ENCODE results near the gene NARF.

Gene NARF

DNA sequence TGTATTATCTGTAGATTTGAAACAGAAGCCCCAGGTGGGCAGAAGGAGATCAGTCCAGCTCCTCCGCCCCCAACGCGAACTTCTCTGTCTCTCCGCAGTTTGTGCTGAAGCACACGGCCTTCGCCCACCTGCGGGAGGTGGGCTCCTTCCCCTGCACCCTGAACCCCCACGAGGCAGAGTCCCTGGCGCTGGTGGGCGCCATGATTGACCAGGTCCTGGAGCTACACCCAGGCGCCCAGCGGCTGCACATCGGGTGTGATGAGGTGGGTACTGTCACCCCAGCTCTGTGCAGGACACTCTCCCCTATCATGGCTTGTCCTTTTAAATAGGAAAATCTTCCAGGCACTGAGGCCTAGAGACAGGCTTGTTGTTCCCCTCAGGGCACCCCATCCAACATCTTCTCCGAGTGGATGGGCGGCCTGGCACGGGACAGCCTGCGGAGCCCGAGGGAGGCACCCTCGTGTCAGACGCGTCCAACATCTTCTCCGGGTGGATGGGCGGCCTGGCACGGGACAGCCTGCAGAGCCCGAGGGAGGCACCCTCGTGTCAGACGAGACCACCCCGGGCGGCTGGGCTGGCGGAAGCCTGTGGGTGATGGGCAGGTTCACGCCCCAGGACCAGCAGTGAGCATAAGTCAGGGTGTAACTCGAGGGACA is 24.9 kb upstream of the NARF start:
- DNase-seq (ENCODE audit: low read depth in 4 of 4, low spot score in 1 of 4): no peak

DNA sequence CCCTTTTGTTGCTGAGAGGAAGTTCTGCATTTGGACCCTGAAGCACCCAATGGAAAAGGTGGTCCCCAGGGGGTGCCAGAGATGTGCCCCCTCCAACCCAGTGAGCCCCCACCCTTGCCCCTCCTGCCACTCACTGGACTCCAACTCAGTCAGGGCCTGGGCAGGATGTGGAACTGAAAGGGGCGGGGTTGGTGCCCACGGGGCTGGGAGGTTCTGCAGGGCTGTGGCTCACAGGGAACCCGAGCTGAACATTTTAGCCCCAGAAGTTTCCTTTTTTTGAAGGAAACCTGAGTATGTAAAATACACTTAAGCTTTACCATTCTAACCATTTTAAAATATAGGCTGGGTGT is 24.4 kb upstream of the NARF start:
- DNase-seq (ENCODE audit: low read depth in 4 of 4, low spot score in 1 of 4): no peak

DNA sequence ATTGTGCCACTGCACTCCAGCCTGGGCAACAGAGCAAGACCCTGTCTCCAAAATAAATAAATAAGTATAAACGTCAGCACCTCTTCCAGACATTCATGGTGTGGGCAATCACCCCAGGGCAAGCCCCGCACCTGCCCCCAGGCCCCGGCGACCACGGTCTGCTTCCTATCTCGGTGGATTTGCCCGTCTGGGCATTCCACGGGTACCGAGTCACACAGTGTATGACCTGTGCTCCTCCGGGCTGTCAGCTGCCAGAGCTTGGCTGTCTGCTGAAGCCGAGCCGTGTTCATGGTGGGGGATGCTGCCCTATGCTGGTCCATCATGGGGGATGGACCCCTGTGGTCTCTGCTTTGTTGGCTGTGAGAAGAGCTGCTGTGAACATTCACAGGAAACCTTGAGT is 23.4 kb upstream of the NARF start:
- DNase-seq (ENCODE audit: low read depth in 4 of 4, low spot score in 1 of 4): no peak

DNA sequence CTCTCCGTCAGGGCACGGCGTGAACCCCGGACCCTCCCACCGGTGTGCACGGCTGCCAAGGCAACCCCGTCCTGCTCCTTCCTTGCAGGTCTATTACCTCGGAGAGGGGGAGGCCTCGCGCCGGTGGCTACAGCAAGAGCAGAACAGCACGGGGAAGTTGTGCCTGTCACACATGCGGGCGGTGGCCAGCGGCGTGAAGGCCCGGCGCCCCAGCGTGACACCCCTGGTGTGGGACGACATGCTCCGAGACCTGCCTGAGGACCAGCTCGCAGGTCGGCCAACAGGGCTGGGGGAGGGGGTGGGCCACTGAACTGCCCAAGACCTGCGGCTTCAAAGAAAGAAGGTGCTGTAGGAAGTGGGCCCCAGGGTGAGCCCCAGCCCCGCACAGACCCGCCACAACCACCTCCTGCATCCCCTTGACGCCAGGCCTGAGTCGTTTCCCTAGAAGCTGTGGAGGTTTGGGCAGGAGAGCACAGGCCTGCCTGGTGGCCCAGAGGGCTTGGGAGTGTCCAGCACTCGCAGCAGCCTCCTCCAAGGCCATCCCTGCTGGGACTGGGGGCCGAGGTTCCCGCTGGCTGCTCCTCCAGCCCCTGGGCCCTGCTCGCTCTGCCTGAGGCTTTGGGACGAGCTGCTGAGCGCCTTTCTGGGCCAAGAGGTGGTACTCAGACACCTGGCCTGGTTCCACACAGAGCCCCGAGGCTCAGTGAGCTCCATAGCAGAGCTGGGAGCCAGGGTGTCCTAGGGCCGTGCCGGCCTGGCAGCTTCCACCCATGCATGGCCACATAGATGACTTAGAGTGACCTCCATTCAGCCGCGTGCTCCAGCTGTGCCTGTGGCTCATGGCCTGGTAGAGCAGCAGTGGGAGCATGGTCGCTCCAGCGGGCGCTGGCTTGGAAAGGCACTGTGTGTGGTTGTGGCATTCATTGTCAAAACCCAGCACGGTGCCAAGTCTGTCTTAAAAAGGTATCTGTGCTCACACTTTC is 22.6 kb upstream of the NARF start:
- no peak for DNase-seq (ENCODE audit: low read depth in 4 of 4, low spot score in 1 of 4)

DNA sequence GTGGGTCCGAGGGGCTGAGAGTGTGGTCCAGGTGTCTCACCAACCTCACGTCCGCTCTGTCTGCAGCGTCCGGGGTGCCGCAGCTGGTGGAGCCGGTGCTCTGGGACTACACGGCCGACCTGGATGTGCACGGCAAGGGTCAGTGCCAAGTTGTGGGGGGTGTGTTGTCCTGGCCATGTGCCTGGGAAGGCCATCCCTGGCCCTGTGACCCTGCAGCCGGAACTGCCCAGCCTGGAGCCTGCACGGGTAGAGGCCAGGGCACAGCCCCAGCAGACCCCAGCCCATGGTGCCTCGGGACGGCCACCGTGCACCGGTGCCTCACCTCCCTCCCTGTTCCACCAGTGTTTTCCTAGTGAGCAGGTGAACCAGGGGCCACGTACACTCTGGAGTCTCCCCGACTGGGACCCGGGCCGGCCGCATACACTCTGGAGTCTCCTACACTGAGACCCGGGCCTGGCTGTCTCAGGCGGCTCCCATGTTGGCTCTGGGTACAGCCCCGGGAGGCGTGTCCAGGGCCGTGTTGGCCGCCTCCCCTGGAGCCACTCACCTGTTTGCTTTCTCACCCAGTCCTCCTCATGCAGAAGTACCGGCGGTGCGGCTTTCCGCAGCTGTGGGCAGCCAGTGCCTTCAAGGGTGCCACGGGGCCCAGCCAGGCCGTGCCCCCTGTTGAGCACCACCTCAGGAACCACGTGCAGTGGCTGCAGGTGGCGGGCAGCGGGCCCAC is 21.8 kb upstream of the NARF start:
- DNase-seq (ENCODE audit: low read depth in 4 of 4, low spot score in 1 of 4): no peak

GRCh38 chr17:82437325-82437668 is 21.2 kb upstream of the NARF start:
- no peak for DNase-seq (ENCODE audit: low read depth in 4 of 4, low spot score in 1 of 4)

DNA sequence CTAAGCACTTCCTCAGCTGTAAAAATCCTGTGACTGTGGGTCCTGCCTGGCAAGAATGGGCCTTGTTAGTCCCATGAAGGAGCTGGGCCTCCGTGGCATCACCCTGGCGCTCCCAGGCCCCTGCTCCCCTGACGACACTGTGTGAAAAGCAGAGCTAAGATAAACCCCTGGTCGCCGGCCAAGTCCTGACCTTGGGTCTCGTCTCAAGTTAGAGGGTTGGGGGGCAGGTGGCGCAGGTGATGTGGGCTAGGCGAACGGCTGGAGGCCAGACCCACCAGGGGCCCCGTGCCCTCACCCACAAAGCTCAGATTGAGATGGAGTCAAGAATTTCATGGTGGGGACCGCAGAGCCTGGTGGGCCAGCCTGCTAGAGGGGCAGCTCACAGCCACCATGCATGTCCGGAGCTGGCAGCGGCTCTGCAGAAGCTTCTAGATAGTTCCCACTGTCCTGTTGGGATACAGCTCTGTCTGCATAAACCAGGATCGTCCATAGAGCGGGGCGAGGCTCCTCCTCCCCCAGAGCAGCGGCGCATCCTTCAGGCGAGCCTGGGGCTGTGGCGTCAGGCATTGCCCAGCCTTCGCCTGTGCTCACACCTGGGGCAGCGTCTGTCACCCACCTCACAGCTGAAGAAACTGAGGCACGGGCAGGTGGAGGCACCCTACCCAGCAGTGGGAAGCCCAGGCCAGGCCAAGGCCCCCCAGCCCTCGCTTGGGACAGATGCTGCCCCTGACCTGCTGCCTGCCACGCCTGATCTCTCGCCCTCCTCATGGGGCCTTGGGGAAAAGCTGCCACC is 19.9 kb upstream of the NARF start:
- no peak for DNase-seq (ENCODE audit: low read depth in 4 of 4, low spot score in 1 of 4)

GRCh38 chr17:82439194-82439828 is 19.2 kb upstream of the NARF start:
- no peak for DNase-seq (ENCODE audit: low read depth in 4 of 4, low spot score in 1 of 4)

DNA sequence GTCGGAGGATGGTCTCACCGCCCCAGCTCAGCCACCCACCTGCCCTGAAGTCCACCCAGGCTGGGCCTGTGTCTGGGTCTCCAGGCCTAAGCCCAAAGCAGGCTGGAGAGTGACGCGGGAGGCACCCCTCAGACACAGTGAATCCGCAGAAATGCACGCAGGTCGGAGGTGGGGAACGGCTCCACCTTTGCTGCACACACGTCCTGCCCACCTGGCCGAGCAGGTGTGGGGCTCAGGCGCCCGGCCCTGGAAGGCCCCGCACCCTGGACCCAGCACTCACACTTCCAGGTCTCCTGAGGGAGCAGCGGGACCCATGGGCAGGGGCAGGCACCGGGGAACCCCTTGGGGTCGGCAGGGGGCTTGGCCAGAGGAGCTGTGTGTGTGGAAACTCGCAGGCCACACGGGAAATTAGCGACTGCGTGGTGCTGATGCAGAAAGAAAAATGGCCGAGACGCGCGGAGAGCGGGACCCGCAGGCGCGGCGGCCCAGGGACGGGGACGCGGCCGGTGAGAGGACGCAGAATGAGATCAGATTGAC is 18.6 kb upstream of the NARF start:
- no peak for DNase-seq (ENCODE audit: low read depth in 4 of 4, low spot score in 1 of 4)

DNA sequence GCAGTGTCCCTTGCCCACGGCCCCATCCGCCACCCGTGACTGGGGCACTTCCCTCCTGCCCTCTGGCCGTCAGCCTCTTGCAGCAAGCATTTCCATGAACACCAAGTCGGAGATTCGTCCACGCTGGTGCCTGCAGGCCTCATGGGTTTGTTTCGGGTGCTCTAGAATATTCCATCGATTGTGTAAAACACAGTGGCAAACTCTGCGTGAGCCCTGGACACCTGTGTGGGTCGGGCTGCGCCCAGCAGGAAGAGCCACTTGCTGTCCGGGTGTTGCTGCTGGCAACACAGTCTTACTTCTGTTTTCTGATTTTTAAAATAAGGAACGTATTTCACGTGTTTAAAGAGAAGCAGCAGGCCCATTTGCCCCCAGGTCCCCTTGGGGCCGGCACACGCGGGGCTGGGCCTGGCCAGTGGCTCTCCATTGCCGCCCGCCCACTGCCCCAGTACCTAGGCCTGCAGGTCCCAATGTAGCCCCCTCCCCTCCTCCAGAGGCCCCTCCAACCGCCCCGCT is 18.0 kb upstream of the NARF start:
- no peak for DNase-seq (ENCODE audit: low read depth in 4 of 4, low spot score in 1 of 4)

- DNase-seq (ENCODE audit: low read depth in 4 of 4, low spot score in 1 of 4): no peak
Measured at GRCh38 chr17:82440991-82441627, 17.4 kb upstream of the NARF start.

- no peak for DNase-seq (ENCODE audit: low read depth in 4 of 4, low spot score in 1 of 4)
Measured at GRCh38 chr17:82441691-82442487, 16.7 kb upstream of the NARF start.

GRCh38 chr17:82442643-82443464 is 15.7 kb upstream of the NARF start:
- no peak for DNase-seq (ENCODE audit: low read depth in 4 of 4, low spot score in 1 of 4)

GRCh38 chr17:82443465-82444283 is 14.9 kb upstream of the NARF start:
- DNase-seq (ENCODE audit: low read depth in 4 of 4, low spot score in 1 of 4): no peak

GRCh38 chr17:82444284-82444893 is 14.2 kb upstream of the NARF start:
- DNase-seq (ENCODE audit: low read depth in 4 of 4, low spot score in 1 of 4): no peak

DNA sequence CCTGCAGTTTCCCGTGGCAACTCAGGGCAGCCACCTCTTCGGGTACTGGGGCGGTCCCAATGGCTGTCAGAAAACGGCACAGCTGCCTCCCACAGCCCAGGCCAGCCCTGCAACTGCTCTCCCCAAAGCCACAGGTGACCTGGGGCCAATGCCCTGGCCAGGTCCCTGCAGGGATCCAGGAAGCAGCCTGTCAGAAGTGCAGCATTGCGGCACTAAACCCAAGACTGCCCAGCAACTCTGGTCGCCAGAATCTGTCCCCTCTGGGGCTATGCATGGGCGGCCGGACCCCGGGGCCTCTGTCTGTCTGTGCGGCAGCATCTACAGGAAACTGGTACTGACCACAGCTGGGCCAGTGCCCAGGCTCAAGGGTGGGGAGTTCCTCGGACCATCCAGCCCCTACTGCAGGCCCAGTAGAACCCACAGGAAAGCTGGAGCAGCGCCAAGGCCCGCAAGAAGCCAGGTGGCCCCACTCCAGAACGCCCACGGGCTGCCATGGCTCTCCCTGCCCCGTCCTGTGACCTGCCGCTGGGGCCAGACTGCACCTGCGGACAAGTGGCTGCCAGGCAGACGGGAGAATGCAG is 13.5 kb upstream of the NARF start:
- DNase-seq (ENCODE audit: low read depth in 4 of 4, low spot score in 1 of 4): no peak
